HG03565 (cell line): ENCODE data around the gene URB2.
"Not testable (repeated sequence)": the region's sequence is repeated elsewhere in the genome, so short reads cannot be mapped to it uniquely, and the experiment has no call there.

ENCODE experiments used
- ATAC-seq: cut with Tn5 transposase; IDR thresholded peaks from one replicate; pipeline ENCODE4 v1.9.1; 2021; ENCODE audit warnings: mild to moderate bottlenecking, moderate library complexity; ENCODE audit not compliant: unreplicated experiment

Gene URB2

DNA sequence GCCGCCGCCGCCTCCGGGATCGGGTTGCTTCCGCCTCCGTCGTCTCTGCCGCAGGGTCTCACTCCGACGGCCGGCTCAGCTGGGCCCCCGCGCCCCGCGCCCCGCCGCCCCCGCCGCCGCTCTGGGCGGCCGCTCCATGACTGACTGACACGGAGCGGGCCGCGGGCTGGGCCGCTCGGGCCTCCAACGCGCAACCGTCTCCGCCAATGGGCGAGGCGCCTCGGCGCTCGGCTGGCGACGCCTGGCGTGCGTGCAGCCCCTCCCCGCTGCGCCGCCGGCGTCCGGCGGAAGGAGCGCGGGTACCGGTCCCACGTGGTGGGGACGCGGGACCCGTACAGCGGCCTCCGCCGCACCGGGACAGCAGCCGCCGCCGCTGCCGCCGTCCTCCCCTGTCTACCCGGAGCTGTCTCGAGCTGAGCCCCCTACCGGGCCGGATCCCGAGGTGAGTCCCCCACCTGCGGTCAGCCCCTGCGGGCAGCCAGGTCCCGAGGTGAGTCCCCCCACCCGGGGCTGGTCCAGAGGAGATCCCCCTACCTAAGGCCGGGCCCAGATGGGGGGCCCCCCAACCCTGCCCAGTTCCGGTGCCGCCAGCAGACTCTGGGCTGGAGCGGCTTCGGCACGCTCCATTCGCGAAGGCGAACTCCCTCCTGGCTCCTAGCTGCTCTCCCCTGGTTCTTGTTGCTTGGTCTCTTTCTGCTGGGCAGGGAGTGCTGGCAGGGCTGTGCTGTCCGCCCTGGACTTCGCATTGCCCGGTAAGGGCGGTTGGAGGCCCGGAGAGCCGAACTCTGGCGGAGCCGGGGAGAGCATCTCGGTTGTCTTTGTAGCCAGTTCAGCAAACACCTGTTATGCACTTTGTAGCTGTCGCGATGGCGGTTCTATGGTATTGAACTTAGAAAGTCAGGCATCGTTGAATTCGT lies at the start of gene URB2, which contains the start of gene TAF5L:
URB2 (plus strand) TSS at position 333 of the 917 bp plus-strand sequence. CDS start 1,387 bp downstream, outside the sequence.
TAF5L (minus strand) TSS at position 208 of the 917 bp plus-strand sequence. CDS start 11,640 bp downstream, outside the sequence.
- peak; percentile 79 for ATAC-seq

DNA sequence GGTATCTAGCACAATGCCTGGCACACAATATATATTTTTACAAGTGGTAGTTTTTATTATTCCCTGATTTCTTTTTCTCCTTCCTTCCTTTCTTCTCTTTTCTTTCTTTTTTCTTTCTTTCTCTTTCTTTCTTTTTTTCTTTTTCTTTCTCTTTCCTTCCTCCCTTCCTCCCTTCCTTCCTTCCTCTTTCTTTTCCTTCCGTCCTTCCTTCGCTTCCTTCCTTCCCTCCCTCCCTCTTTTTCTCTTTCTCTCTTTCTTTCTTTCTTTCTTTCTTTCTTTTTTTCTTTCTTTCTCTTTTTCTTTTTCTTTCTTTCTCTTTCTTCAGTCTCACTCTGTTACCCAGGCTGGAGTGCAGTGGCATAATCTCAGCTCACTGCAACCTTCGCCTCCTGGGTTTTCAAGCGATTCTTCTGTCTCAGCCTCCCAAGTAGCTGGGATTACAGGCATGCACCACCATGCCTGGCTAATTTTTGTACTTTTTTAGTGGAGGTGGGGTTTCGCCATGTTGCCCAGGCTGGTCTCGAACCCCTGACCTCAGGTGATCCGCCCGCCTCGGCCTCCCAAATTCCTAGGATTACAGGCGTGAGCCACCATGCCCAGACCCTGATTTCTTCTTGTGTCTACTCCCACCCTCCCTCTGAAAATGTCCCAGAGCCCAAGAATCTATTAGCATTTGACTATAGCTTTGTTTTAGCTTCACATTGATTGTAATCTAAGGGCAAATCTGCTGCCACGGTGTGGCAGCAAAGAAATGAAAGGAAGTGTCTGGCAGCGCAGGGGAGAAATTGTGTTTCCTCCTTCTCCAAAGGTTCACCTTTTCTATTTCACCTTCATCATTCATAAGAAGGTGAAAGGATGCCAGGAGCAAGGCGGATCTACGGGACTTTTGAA lies 47.6 kb upstream of the URB2 start:
- peak; percentile 28 for ATAC-seq

GRCh38 chr1:229579059-229579673 lies 46.9 kb upstream of the URB2 start:
- peak; percentile 73 for ATAC-seq

DNA sequence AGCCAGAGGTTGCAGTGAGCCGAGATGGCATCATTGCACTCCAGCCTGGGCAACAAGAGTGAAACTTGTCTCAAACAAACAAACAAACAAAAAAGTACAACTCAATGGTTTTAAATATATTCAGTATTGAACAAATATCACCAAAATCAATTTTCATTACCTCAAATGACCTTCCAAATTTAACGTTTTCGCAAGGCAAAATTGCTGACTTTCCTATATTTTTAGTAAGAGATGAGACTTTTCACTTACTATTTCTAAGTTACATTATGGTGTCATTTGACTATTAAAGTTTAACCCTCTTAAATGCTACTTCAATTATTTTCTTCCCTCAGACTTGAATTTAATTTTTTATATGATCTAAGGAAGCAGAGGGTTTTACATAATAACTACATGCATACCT lies 44.6 kb upstream of the URB2 start:
- ATAC-seq, result no peak

- no peak for ATAC-seq
These were observed 43.9 kb upstream of the URB2 start for GRCh38 chr1:229582011-229582694.

DNA sequence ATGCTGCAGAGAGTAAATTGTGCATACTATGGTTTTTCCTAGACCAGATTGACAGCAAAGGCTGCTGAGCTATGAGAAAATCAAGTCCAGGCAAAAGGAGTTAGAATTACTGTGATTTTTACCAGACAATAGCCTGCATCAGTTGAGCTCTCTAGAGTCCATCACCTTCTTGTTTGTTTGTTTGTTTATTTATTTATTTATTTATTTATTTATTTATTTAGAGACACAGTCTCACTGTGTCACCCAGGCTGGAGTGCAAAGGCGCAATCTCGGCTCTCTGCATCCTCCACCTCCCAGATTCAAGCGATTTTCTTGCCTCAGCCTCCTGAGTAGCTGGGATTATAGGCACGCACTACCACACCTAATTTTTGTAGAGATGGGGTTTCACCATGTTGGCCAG lies 43.3 kb upstream of the URB2 start:
- no peak for ATAC-seq

- no peak for ATAC-seq
These were observed 40.7 kb upstream of the URB2 start for GRCh38 chr1:229585338-229585737.

DNA sequence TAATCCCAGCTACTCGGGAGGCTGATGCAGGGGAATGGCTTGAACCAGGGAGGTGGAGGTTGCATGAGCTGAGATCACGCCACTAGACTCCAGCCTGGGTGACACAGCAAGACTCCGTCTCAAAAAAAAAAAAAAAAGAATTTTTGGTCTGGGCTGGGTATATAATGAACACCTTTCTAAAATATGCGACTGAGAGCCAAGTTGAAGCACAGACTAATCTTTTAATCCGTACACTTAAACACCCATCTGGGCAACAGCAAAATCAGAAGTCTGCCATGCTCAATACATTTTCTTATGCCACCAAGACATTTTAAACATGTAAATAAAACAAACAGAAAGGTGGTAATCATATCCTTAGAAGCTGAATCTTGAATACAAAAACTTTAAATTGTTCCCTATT lies 35.9 kb upstream of the URB2 start:
- ATAC-seq, result no peak

- no peak for ATAC-seq
These were observed 32.2 kb upstream of the URB2 start for GRCh38 chr1:229593800-229594199.

DNA sequence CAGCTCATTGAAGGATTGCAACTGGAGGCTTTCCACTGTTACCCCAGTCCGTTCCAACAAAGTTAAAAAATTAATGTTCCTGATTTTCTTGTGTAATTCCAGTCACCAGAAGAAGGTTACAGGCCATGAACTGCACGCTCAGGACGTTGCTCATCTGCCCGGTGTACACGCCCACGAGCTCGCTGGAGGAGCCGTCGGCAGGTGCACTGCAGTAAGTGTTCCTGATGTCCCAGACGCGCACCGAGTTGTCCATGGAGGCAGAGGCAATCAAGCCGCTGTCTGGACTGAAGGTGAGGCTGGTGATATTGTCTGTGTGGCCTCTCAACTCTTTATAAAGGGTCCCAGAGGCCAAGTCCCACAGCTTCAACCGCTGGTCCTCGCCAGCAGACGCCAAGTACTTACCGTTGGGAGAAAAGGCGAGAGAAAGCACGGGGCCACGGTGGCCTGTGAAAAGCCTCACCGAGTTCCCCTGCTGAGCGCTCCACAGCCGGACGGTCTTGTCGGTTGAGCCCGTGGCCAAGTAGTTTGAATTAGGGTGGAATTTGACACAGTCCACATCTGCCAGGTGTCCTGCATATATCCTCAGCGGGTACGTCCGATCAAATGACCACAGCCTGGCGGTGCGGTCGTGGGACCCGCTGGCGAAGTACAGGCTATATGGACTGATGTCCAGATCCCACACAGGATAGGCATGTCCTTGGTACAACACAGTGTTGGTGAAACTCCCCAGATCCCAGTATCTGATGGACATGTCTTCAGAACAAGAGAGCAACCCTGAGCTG lies 31.6 kb upstream of the URB2 start:
- no peak for ATAC-seq

- not testable (repeated sequence) for ATAC-seq
These were observed 30.2 kb upstream of the URB2 start for GRCh38 chr1:229595876-229596275.

GRCh38 chr1:229596925-229597699 lies 28.9 kb upstream of the URB2 start:
- no peak for ATAC-seq

DNA sequence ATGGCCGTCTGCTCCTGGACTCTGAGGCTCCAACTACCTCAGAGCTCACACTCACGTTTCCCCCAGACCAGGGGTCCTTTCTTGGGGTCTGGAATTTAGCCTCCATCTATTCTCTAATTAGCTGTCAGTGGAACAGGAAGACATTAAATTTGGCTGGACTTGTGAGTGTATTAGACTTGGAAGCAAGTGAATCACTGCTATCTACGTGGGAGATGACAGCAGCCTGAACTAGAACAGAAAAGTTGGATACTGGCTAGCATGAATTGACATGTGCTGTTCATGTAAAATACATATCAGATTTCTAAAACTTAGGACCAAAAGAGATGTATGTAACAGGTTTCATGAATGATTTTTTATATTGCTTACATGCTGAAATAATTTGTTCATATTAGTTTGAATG lies 28.2 kb upstream of the URB2 start:
- ATAC-seq, result no peak

- no peak for ATAC-seq
These were observed 26.7 kb upstream of the URB2 start for GRCh38 chr1:229599218-229599954.

DNA sequence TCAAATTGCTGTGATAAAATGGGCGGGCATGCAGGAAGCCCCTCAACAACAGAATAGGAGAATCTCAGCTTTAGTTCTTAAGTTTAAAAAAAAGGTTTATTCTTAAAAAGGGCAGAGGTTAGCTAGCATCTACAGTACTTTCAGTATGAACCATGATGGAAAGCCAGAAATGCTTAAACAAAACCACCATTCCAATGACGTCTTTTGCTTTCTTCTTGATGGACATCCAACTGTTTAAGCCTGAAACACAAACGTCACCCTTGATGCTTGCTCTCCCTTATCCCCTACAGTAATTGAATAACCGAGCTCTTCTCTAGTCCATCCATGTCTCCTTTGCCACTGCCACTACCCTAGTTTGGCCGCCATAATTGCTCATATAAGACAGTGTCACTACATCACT lies 25.8 kb upstream of the URB2 start:
- ATAC-seq, result no peak

DNA sequence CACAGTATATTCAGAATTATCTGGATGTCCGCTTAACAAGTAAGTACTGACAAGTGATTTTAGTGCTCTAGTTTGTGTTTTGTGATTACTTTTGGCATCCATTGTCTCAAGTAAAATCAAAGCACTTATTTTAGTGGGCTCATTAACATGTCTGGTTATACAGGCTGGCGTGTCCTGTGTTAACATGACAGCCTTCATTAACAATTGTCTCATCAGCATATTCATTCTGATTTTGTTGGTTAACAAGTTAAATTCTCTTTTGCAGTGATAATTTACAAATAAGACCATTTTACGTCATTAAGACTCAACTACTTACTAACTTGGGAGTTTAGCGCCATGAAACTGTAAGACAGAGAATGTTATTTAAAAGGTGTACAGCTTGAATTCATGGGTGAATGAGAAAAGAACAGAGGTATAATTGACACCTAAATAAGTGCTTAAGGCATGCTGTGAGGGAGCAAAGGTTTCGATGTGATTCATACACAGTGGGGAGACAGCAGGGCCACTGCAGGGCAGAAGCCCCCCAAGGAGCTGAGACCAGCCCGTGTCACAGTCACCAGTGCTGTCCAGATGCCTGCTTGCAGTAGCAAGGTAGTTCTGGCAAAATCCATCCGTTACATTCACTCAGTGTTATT lies 22.6 kb upstream of the URB2 start:
- ATAC-seq, result no peak

DNA sequence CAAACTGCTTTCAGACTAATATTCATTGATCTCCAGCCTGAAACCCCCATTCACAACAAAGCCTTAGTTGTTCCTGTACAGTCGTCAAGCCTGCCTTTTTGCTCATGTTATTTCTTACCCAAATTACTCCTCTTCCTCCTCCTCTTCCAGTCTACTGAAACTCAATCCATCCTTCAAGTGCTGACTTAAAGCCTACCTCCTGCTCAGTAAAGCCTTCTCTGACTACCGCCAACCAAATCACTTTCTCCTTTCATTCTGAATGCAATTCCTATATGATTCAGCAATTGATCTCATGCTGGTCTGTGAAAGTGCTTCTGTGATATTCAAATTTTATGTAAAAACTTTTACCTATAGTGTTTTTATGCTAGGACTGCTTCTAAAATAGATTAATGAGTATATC lies 18.7 kb upstream of the URB2 start:
- no peak for ATAC-seq

- no peak for ATAC-seq
These were observed 17.5 kb upstream of the URB2 start for GRCh38 chr1:229608590-229608989.
